ENCODE data around the gene PKMYT1. TPM values are rescaled to one million over a fixed set of nuclear protein-coding genes. Genes with fewer than 3 reads are reported as not detected.

The PKMYT1 gene
- polyA plus RNA-seq, 2 of the 4 experiments (the other 2 are of a cell fraction): 10.5 to 50.5 TPM

- TF ChIP-seq CTCF (IDR thresholded peaks at IDR 0.05): peak; percentile 71
- no peak for TF ChIP-seq EHF (CRISPR knock-in tag; IDR thresholded peaks at IDR 0.05)
- TF ChIP-seq HOXA7 (CRISPR knock-in tag; IDR thresholded peaks at IDR 0.05): no peak
- no peak for TF ChIP-seq JUN (IDR thresholded peaks at IDR 0.05)
- TF ChIP-seq FOXS1 (CRISPR knock-in tag; IDR thresholded peaks at IDR 0.05): no peak
- no peak for TF ChIP-seq ESRRA (IDR thresholded peaks at IDR 0.05; ENCODE audit: borderline replicate concordance, low read length)
- peak; percentile 78; the same call in 1 of the 2 replicates for TF ChIP-seq RFX5 (IDR thresholded peaks at IDR 0.05)
These were observed 23.5 kb upstream of the PKMYT1 start (continued) for GRCh38 chr16:3003582-3004270.

GRCh38 chr16:3001316-3001715, 21.1 kb upstream of the PKMYT1 start:
- no peak for FAIRE-seq

GRCh38 chr16:3000540-3000939, 20.3 kb upstream of the PKMYT1 start:
- Histone ChIP-seq H3K9me3 (no peaks in the 10 kb centered on the region), H3K27ac (no peak overlapping the region), H3K4me1 (peaks cover 10% of the 10 kb centered on the region; the same call in 2 of the 3 replicates), H3K4me3 (no peak overlapping the region), H3K4me2 (no peak overlapping the region)
- ChIA-PET POLR2A (interaction anchor here (0.5 to 9.6 kb wide), 2 partner anchors 21 to 161 kb away, joined by 6 to 107 read pairs; partner anchors contain the start of genes HCFC1R1, THOC6 and TNFRSF12A), CTCF (interaction anchor here (0.7 to 14.8 kb wide), 10 partner anchors 9 to 81 kb away, joined by 3 to 214 read pairs (median 4); partner anchors contain the start of genes CLDN6, HCFC1R1, PKMYT1 and THOC6)
- WGBS (ENCODE audit: missing lambda C conversion rate): 75% methylated on average over 2 of the region's 4 CpGs
- DNase-seq (ENCODE audit: low read depth in 1 of 2, low spot score in 1 of 2) (no peak), ATAC-seq (no peak), FAIRE-seq (no peak)
- TF ChIP-seq TFCP2L1 (CRISPR knock-in tag; IDR thresholded peaks at IDR 0.05): no peak

More at GRCh38 chr16:3001316-3001715, 21.1 kb upstream of the PKMYT1 start:
- Histone ChIP-seq H3K4me1 (peaks cover 15% of the 10 kb centered on the region; the same call in 2 of the 3 replicates), H3K27ac (no peak overlapping the region), H3K4me3 (no peak overlapping the region), H3K4me2 (no peak overlapping the region), H3K9me3 (no peaks in the 10 kb centered on the region)
- POLR2A ChIA-PET: interaction anchor here (9.6 kb wide), 1 partner anchor 20 kb away, joined by 107 read pairs; the partner anchor contains the start of genes HCFC1R1, THOC6 and TNFRSF12A
- no peak for TF ChIP-seq EHMT2 (IDR thresholded peaks at IDR 0.05; ENCODE audit: low read depth)
- TF ChIP-seq ZNF302 (CRISPR knock-in tag; IDR thresholded peaks at IDR 0.05): no peak
- TF ChIP-seq ATOH8 (CRISPR knock-in tag; IDR thresholded peaks at IDR 0.05; ENCODE audit: low read depth): no peak
- no peak for TF ChIP-seq PBX3 (IDR thresholded peaks at IDR 0.05)
- TF ChIP-seq ESRRA (IDR thresholded peaks at IDR 0.05; ENCODE audit: borderline replicate concordance, low read length): no peak
- no peak for TF ChIP-seq HDAC2 (IDR thresholded peaks at IDR 0.05)
- WGBS (ENCODE audit: missing lambda C conversion rate): 85% methylated on average over 10 of the region's 12 CpGs
- DNase-seq (ENCODE audit: low read depth in 1 of 2, low spot score in 1 of 2) (no peak), ATAC-seq (no peak)
- CTCF ChIA-PET: interaction anchor here (0.9 to 14.8 kb wide), 9 partner anchors 9 to 57 kb away, joined by 3 to 214 read pairs (median 4); partner anchors contain the start of genes CLDN6, HCFC1R1, PKMYT1 and THOC6

- no peaks in the 10 kb centered on the region for H3K9me3 ChIP-seq
- ChIA-PET CTCF (interaction anchor here (1.0 to 14.8 kb wide), 6 partner anchors 8 to 81 kb away, joined by 3 to 214 read pairs (median 6); partner anchors contain the start of genes CLDN6, HCFC1R1, PKMYT1 and THOC6), POLR2A (interaction anchor here (9.6 kb wide), 1 partner anchor 22 kb away, joined by 107 read pairs; the partner anchor contains the start of genes HCFC1R1, THOC6 and TNFRSF12A)
- H3K27ac ChIP-seq: no peak overlapping the region
- no peak overlapping the region for H3K4me3 ChIP-seq
- H3K4me1 ChIP-seq: peaks cover 8% of the 10 kb centered on the region; the same call in 2 of the 3 replicates
- DNase-seq (ENCODE audit: low read depth in 1 of 2, low spot score in 1 of 2) (no peak), ATAC-seq (no peak), FAIRE-seq (no peak)
- H3K4me2 ChIP-seq: no peak overlapping the region
- 76% methylated on average over 6 of the region's 6 CpGs for WGBS (ENCODE audit: missing lambda C conversion rate)
- no peak for TF ChIP-seq JUN (IDR thresholded peaks at IDR 0.05)
- TF ChIP-seq NFE2L2 (conservative IDR thresholded peaks at IDR 0.05; ENCODE audit: low read length): no peak
- TF ChIP-seq GATA3 (IDR thresholded peaks at IDR 0.05; ENCODE audit: borderline replicate concordance): no peak
- TF ChIP-seq ZSCAN20 (CRISPR knock-in tag; IDR thresholded peaks at IDR 0.05): no peak
- TF ChIP-seq SMC3 (IDR thresholded peaks at IDR 0.05): no peak
- TF ChIP-seq NPAS2 (CRISPR knock-in tag; IDR thresholded peaks at IDR 0.05; ENCODE audit: borderline replicate concordance): no peak
- no peak for TF ChIP-seq JUNB (IDR thresholded peaks at IDR 0.05)
- TF ChIP-seq NR3C1 (IDR thresholded peaks at IDR 0.05): no peak
- no peak for TF ChIP-seq CHD2 (IDR thresholded peaks at IDR 0.05; ENCODE audit: low read length, partially characterized antibody)
- TF ChIP-seq ELK1 (IDR thresholded peaks at IDR 0.05; ENCODE audit: low read depth, low read length): no peak
- TF ChIP-seq POLR2A (IDR thresholded peaks at IDR 0.05; ENCODE audit: low read length): no peak
These were observed 19.7 kb upstream of the PKMYT1 start for GRCh38 chr16:2999929-3000328.

Data from A549 (cell line).